Embryonic facial prominence (tissue), 1 donor: ENCODE measurements around the gene DLGAP3.
"Not testable (repeated sequence)": the region's sequence is repeated elsewhere in the genome, so short reads cannot be mapped to it uniquely, and the experiment has no call there.

ENCODE experiments used
- DNase-seq: peaks from one replicate; pipeline ENCODE4 v3.0.0-alpha.2; 2016; ENCODE audit errors: extremely low spot score

The DLGAP3 gene

GRCh38 chr1:34929497-34929852 is at the start of gene DLGAP3:
Gene DLGAP3 (minus strand): TSS chr1:34929650. CDS start chr1:34905383, 24,267 bp downstream.
- DNase-seq, result no peak

GRCh38 chr1:34978921-34979320 is 49.5 kb upstream of the DLGAP3 start:
- DNase-seq, result no peak

- no peak for DNase-seq
Observed at GRCh38 chr1:34977858-34978257, 48.4 kb upstream of the DLGAP3 start.

- DNase-seq, result no peak
Observed at GRCh38 chr1:34977210-34977471, 47.7 kb upstream of the DLGAP3 start.

- DNase-seq, result no peak
Observed at GRCh38 chr1:34976384-34977209, 47.1 kb upstream of the DLGAP3 start.

- no peak for DNase-seq
Observed at GRCh38 chr1:34975771-34976170, 46.3 kb upstream of the DLGAP3 start.

GRCh38 chr1:34975338-34975737 is 45.9 kb upstream of the DLGAP3 start:
- DNase-seq, result no peak

GRCh38 chr1:34974626-34975025 is 45.2 kb upstream of the DLGAP3 start:
- DNase-seq, result no peak

- no peak for DNase-seq
Observed at GRCh38 chr1:34973326-34973725, 43.9 kb upstream of the DLGAP3 start.

- no peak for DNase-seq
Observed at GRCh38 chr1:34970829-34971228, 41.4 kb upstream of the DLGAP3 start.

GRCh38 chr1:34970220-34970735 is 40.8 kb upstream of the DLGAP3 start:
- DNase-seq, result no peak

- not testable (repeated sequence) for DNase-seq
Observed at GRCh38 chr1:34968297-34968696, 38.8 kb upstream of the DLGAP3 start.

GRCh38 chr1:34967672-34968071 is 38.2 kb upstream of the DLGAP3 start:
- DNase-seq, result not testable (repeated sequence)

GRCh38 chr1:34965597-34965996 is 36.1 kb upstream of the DLGAP3 start:
- no peak for DNase-seq

GRCh38 chr1:34950428-34950827 is 21.0 kb upstream of the DLGAP3 start:
- no peak for DNase-seq

- DNase-seq, result not testable (repeated sequence)
Observed at GRCh38 chr1:34948739-34949138, 19.3 kb upstream of the DLGAP3 start.

GRCh38 chr1:34947641-34948314 is 18.3 kb upstream of the DLGAP3 start:
- not testable (repeated sequence) for DNase-seq

- no peak for DNase-seq
Observed at GRCh38 chr1:34946211-34946610, 16.8 kb upstream of the DLGAP3 start.

- not testable (repeated sequence) for DNase-seq
Observed at GRCh38 chr1:34941798-34942197, 12.3 kb upstream of the DLGAP3 start.

GRCh38 chr1:34930702-34931071 is 1.2 kb upstream of the DLGAP3 start:
- DNase-seq, result no peak

- DNase-seq, result no peak
Observed at GRCh38 chr1:34929853-34930701, 627 bp upstream of the DLGAP3 start.
